Neural cell (in vitro differentiated cells): Measurements from ENCODE around the gene VSIG10.

ENCODE experiments used
- EP300 ChIP-seq: fragments of 450-650 bp; conservative IDR thresholded peaks from 2 replicates; pipeline ENCODE4 v1.6.1; 2014; ENCODE audit warnings: antibody characterized with exemption, mild to moderate bottlenecking, moderate library complexity; ENCODE audit not compliant: poor library complexity, severe bottlenecking
- POLR2AphosphoS5 ChIP-seq: IDR thresholded peaks from 2 replicates; pipeline ENCODE4 v1.6.1; 2012
- RAD21 ChIP-seq: fragments of 450-650 bp; conservative IDR thresholded peaks from 2 replicates; pipeline ENCODE4 v1.6.1; 2014; ENCODE audit warnings: antibody characterized with exemption, mild to moderate bottlenecking, moderate library complexity
- TAF1 ChIP-seq: IDR thresholded peaks from 2 replicates; pipeline ENCODE4 v1.6.1; 2012; ENCODE audit warnings: low read depth
- TF ChIP-seq, protein P1 (sequence below): fragments of 450-650 bp; IDR thresholded peaks from 2 replicates; pipeline ENCODE4 v1.5.1; 2014; ENCODE audit warnings: antibody characterized with exemption, mild to moderate bottlenecking, moderate library complexity; ENCODE audit not compliant: poor library complexity, severe bottlenecking

- TF ChIP-seq, protein P1, sequence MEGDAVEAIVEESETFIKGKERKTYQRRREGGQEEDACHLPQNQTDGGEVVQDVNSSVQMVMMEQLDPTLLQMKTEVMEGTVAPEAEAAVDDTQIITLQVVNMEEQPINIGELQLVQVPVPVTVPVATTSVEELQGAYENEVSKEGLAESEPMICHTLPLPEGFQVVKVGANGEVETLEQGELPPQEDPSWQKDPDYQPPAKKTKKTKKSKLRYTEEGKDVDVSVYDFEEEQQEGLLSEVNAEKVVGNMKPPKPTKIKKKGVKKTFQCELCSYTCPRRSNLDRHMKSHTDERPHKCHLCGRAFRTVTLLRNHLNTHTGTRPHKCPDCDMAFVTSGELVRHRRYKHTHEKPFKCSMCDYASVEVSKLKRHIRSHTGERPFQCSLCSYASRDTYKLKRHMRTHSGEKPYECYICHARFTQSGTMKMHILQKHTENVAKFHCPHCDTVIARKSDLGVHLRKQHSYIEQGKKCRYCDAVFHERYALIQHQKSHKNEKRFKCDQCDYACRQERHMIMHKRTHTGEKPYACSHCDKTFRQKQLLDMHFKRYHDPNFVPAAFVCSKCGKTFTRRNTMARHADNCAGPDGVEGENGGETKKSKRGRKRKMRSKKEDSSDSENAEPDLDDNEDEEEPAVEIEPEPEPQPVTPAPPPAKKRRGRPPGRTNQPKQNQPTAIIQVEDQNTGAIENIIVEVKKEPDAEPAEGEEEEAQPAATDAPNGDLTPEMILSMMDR = no peak
- TF ChIP-seq TAF1 (no peak), RAD21 (no peak), EP300 (no peak), POLR2AphosphoS5 (no peak)
These were observed 44.2 kb downstream of the VSIG10 start for GRCh38 chr12:118059341-118060191.
